IPS-18c (cell line): ENCODE data around the gene AFAP1.

Source experiments
- H3K4me3 ChIP-seq: 2 replicates; pipeline ENCODE4 v1.7.0; 2013; ENCODE audit warnings: low read depth, mild to moderate bottlenecking, low read length, moderate library complexity; ENCODE audit not compliant: insufficient read depth
- H3K9me3 ChIP-seq: one replicate; pipeline ENCODE4 v1.6.1; 2013; ENCODE audit warnings: mild to moderate bottlenecking, low read length, moderate library complexity; ENCODE audit not compliant: control insufficient read depth, insufficient read depth

The AFAP1 gene

GRCh38 chr4:7784131-7784870 lies 155.4 kb downstream of the AFAP1 start:
- H3K9me3 ChIP-seq, result peaks cover 3% of the 10 kb centered on the region
- no peak overlapping the region for H3K4me3 ChIP-seq

GRCh38 chr4:7783541-7783940 lies 156.1 kb downstream of the AFAP1 start:
- no peak overlapping the region for H3K4me3 ChIP-seq
- peaks cover 3% of the 10 kb centered on the region for H3K9me3 ChIP-seq

- Histone ChIP-seq H3K4me3 (no peak overlapping the region), H3K9me3 (peaks cover 3% of the 10 kb centered on the region)
These were observed 156.9 kb downstream of the AFAP1 start for GRCh38 chr4:7782783-7783182.

GRCh38 chr4:7781993-7782392 lies 157.7 kb downstream of the AFAP1 start:
- Histone ChIP-seq H3K4me3 (no peak overlapping the region), H3K9me3 (peaks cover 3% of the 10 kb centered on the region)

GRCh38 chr4:7781366-7781765 lies 158.3 kb downstream of the AFAP1 start:
- Histone ChIP-seq H3K4me3 (no peak overlapping the region), H3K9me3 (peaks cover 3% of the 10 kb centered on the region)

GRCh38 chr4:7780751-7781348 lies 158.8 kb downstream of the AFAP1 start:
- no peaks in the 10 kb centered on the region for H3K9me3 ChIP-seq

GRCh38 chr4:7779432-7779768 lies 160.3 kb downstream of the AFAP1 start:
- H3K9me3 ChIP-seq, result no peaks in the 10 kb centered on the region
- no peak overlapping the region for H3K4me3 ChIP-seq

More at GRCh38 chr4:7780751-7781348, 158.8 kb downstream of the AFAP1 start:
- no peak overlapping the region for H3K4me3 ChIP-seq

- Histone ChIP-seq H3K4me3 (no peak overlapping the region), H3K9me3 (no peaks in the 10 kb centered on the region)
These were observed 160.9 kb downstream of the AFAP1 start for GRCh38 chr4:7778510-7779431.

- Histone ChIP-seq H3K4me3 (no peak overlapping the region), H3K9me3 (no peaks in the 10 kb centered on the region)
These were observed 161.7 kb downstream of the AFAP1 start for GRCh38 chr4:7777871-7778509.

GRCh38 chr4:7777017-7777710 lies 162.5 kb downstream of the AFAP1 start:
- H3K4me3 ChIP-seq, result no peak overlapping the region
- no peaks in the 10 kb centered on the region for H3K9me3 ChIP-seq

- H3K4me3 ChIP-seq, result no peak overlapping the region
- H3K9me3 ChIP-seq, result no peaks in the 10 kb centered on the region
These were observed 164.3 kb downstream of the AFAP1 start for GRCh38 chr4:7775396-7775795.

GRCh38 chr4:7774301-7775294 lies 165.1 kb downstream of the AFAP1 start:
- Histone ChIP-seq H3K4me3 (no peak overlapping the region), H3K9me3 (no peaks in the 10 kb centered on the region)

- no peaks in the 10 kb centered on the region for H3K9me3 ChIP-seq
These were observed 166.1 kb downstream of the AFAP1 start for GRCh38 chr4:7773401-7774180.

GRCh38 chr4:7772711-7773385 lies 166.8 kb downstream of the AFAP1 start:
- no peak overlapping the region for H3K4me3 ChIP-seq
- H3K9me3 ChIP-seq, result no peaks in the 10 kb centered on the region

More at GRCh38 chr4:7773401-7774180, 166.1 kb downstream of the AFAP1 start:
- H3K4me3 ChIP-seq, result no peak overlapping the region
